H9 (cell line): ENCODE results near the gene NR2F2. TPM values are rescaled to one million over a fixed set of nuclear protein-coding genes. Genes with fewer than 3 reads are reported as not detected.

Source experiments
- DNase-seq: peaks from one replicate; pipeline ENCODE4 v3.0.0-alpha.2; 2017
- H2AFZ ChIP-seq: one replicate; pipeline ENCODE4 v1.6.1; 2013; ENCODE audit warnings: mild to moderate bottlenecking, low read length, control low read depth, moderate library complexity
- H2AK5ac ChIP-seq: 2 replicates; pipeline ENCODE4 v1.6.1; 2013; ENCODE audit warnings: low read length, control low read depth, mixed read lengths; ENCODE audit not compliant: insufficient read length
- H2BK120ac ChIP-seq: one replicate; pipeline ENCODE4 v1.6.1; 2013; ENCODE audit warnings: low read depth, mild to moderate bottlenecking, low read length, control low read depth, inconsistent platforms; ENCODE audit not compliant: poor library complexity, severe bottlenecking
- H2BK12ac ChIP-seq: 2 replicates; pipeline ENCODE4 v1.6.1; 2013; ENCODE audit warnings: low read length, control low read depth, mixed read lengths, low read depth; ENCODE audit not compliant: insufficient read length
- H2BK15ac ChIP-seq: 2 replicates; pipeline ENCODE4 v1.6.1; 2013; ENCODE audit warnings: low read depth, low read length, control low read depth
- H2BK20ac ChIP-seq: one replicate; pipeline ENCODE4 v1.6.1; 2013; ENCODE audit warnings: low read depth, mild to moderate bottlenecking, low read length, control low read depth, inconsistent platforms; ENCODE audit not compliant: poor library complexity, severe bottlenecking
- H2BK5ac ChIP-seq: 2 replicates; pipeline ENCODE4 v1.6.1; 2013; ENCODE audit warnings: low read length, control low read depth, mixed read lengths; ENCODE audit not compliant: insufficient read length
- H3K14ac ChIP-seq: 2 replicates; pipeline ENCODE4 v1.6.1; 2013; ENCODE audit warnings: low read length, control low read depth; ENCODE audit not compliant: insufficient read depth
- H3K18ac ChIP-seq: 2 replicates; pipeline ENCODE4 v1.6.1; 2013; ENCODE audit warnings: low read depth, mild to moderate bottlenecking, mixed read lengths, low read length, control low read depth; ENCODE audit not compliant: insufficient read length
- H3K23ac ChIP-seq: 2 replicates; pipeline ENCODE4 v1.6.1; 2013; ENCODE audit warnings: low read length, control low read depth, mixed read lengths, low read depth; ENCODE audit not compliant: insufficient read length
- H3K23me2 ChIP-seq: 2 replicates; pipeline ENCODE4 v1.6.1; 2013; ENCODE audit warnings: low read depth, mild to moderate bottlenecking, mixed read lengths, low read length, control low read depth; ENCODE audit not compliant: insufficient read length, poor library complexity, severe bottlenecking
- H3K27ac ChIP-seq: 2 replicates; pipeline ENCODE4 v1.5.1; 2013; ENCODE audit warnings: low read length, control low read depth, mixed read lengths, low read depth; ENCODE audit not compliant: insufficient read length
- H3K27me3 ChIP-seq: 2 replicates; pipeline ENCODE4 v1.6.1; 2013; ENCODE audit warnings: low read length, control low read depth, inconsistent platforms; ENCODE audit not compliant: insufficient read depth
- H3K4ac ChIP-seq: 2 replicates; pipeline ENCODE4 v1.6.1; 2013; ENCODE audit warnings: low read depth, mild to moderate bottlenecking, control low read depth, inconsistent platforms, low read length, moderate library complexity
- H3K4me1 ChIP-seq: 2 replicates; pipeline ENCODE4 v1.6.1; 2013; ENCODE audit warnings: low read length, control low read depth, inconsistent platforms; ENCODE audit not compliant: insufficient read depth
- H3K4me2 ChIP-seq: 2 replicates; pipeline ENCODE4 v1.6.1; 2013; ENCODE audit warnings: low read length, control low read depth, mixed read lengths; ENCODE audit not compliant: insufficient read length, insufficient read depth
- H3K56ac ChIP-seq: 2 replicates; pipeline ENCODE4 v1.6.1; 2013; ENCODE audit warnings: low read depth, mild to moderate bottlenecking, mixed read lengths, low read length, control low read depth; ENCODE audit not compliant: insufficient read length
- H3K79me1 ChIP-seq: 2 replicates; pipeline ENCODE4 v1.6.1; 2013; ENCODE audit warnings: low read depth, mild to moderate bottlenecking, moderate library complexity, low read length, control low read depth, inconsistent platforms; ENCODE audit not compliant: insufficient read depth, poor library complexity, severe bottlenecking
- H3K79me2 ChIP-seq: 2 replicates; pipeline ENCODE4 v1.6.1; 2013; ENCODE audit warnings: low read length, control low read depth, inconsistent platforms; ENCODE audit not compliant: insufficient read depth
- H3K9ac ChIP-seq: 2 replicates; pipeline ENCODE4 v1.6.1; 2013; ENCODE audit warnings: low read length, control low read depth, mixed read lengths; ENCODE audit not compliant: insufficient read length; ENCODE audit errors: extremely low read depth
- H3K9me3 ChIP-seq: one replicate; pipeline ENCODE4 v1.6.1; 2013; ENCODE audit warnings: low read depth, low read length, inconsistent platforms; ENCODE audit not compliant: control insufficient read depth
- H3T11ph ChIP-seq: one replicate; pipeline ENCODE4 v1.6.1; 2013; ENCODE audit warnings: mild to moderate bottlenecking, low read length, control low read depth, inconsistent platforms
- H4K20me1 ChIP-seq: one replicate; pipeline ENCODE4 v1.6.1; 2013; ENCODE audit not compliant: control insufficient read depth, insufficient read length, insufficient read depth
- H4K5ac ChIP-seq: 2 replicates; pipeline ENCODE4 v1.6.1; 2013; ENCODE audit warnings: low read depth, mild to moderate bottlenecking, mixed read lengths, low read length, control low read depth; ENCODE audit not compliant: insufficient read length
- H4K8ac ChIP-seq: replicated peaks from 2 replicates; pipeline ENCODE4 v1.6.1; 2013; ENCODE audit warnings: low read length, control low read depth, mixed read lengths, low read depth; ENCODE audit not compliant: insufficient read length
- H4K91ac ChIP-seq: 2 replicates; pipeline ENCODE4 v1.6.1; 2013; ENCODE audit warnings: low read depth, mild to moderate bottlenecking, moderate library complexity, mixed read lengths, low read length, control low read depth; ENCODE audit not compliant: insufficient read length
- H3K27ac Mint-ChIP-seq, 3 experiments: 2 replicates in 2 of 3; 3 replicates in 1 of 3; pipeline ENCODE4 v1.8.0; 2020 to 2021; ENCODE audit warnings: mixed read lengths in 3 of 3, mild to moderate bottlenecking in 1 of 3, moderate library complexity in 1 of 3
- H3K27me3 Mint-ChIP-seq: 2 replicates; pipeline ENCODE4 v1.8.0; 2021; ENCODE audit warnings: low read depth, mild to moderate bottlenecking, moderate library complexity, mixed read lengths
- H3K36me3 Mint-ChIP-seq, 3 experiments: 2 replicates in 2 of 3; 3 replicates in 1 of 3; pipeline ENCODE4 v1.8.0; 2020 to 2021; ENCODE audit warnings: low read depth in 3 of 3, mixed read lengths in 3 of 3; ENCODE audit not compliant: insufficient read depth in 1 of 3
- H3K4me1 Mint-ChIP-seq, 2 experiments: 2 replicates each; pipeline ENCODE4 v1.8.0; 2020; ENCODE audit warnings: mixed read lengths in 2 of 2
- H3K4me3 Mint-ChIP-seq, 2 experiments: 2 replicates in 1 of 2; 3 replicates in 1 of 2; pipeline ENCODE4 v1.8.0; 2020 to 2021; ENCODE audit warnings: mild to moderate bottlenecking in 2 of 2, mixed read lengths in 2 of 2, moderate library complexity in 1 of 2
- H3K9me3 Mint-ChIP-seq, 2 experiments: 2 replicates in 1 of 2; 3 replicates in 1 of 2; pipeline ENCODE4 v1.8.0; 2020; ENCODE audit warnings: mild to moderate bottlenecking in 2 of 2, mixed read lengths in 2 of 2, moderate library complexity in 1 of 2
- CTCF ChIP-seq: fragments of 200-600 bp; sonication (generic); conservative IDR thresholded peaks from 3 replicates; pipeline ENCODE4 v1.8.0; 2021; ENCODE audit warnings: antibody characterized with exemption, mild to moderate bottlenecking
- WGBS: extraction: QIAGEN DNeasy Blood & Tissue Kit; methylation state at CpG from one replicate; pipeline ENCODE4 v1.1.7; 2013; ENCODE audit warnings: missing lambda C conversion rate, low lambda C conversion rate, mixed read lengths; ENCODE audit not compliant: insufficient read length; ENCODE audit errors: extremely low coverage; 5-methylcytosine and 5-hydroxymethylcytosine counted together
- total RNA-seq: library from RNA; stranded (reverse); gene quantifications from 2 replicates; pipeline ENCODE4 v1.2.1, GENCODE V29; 2021

Gene NR2F2
- total RNA-seq, 1 experiment from 2014 or later, result 0.24 TPM

- no peaks in the 10 kb centered on the region for H4K20me1 ChIP-seq
- H3K27me3 Mint-ChIP-seq, result peaks cover 95% of the 10 kb centered on the region
- no peak overlapping the region for H3K27ac ChIP-seq
- peaks cover 2 to 6% of the 10 kb centered on the region in 2 experiments; a peak in 2 of 5 replicates for H3K9me3 Mint-ChIP-seq
- H2AFZ ChIP-seq, result no peak overlapping the region
- H3K4ac ChIP-seq, result no peak overlapping the region
- H3K18ac ChIP-seq, result no peak overlapping the region
- no peaks in the 10 kb centered on the region for H3K36me3 Mint-ChIP-seq
- H3K79me2 ChIP-seq, result no peaks in the 10 kb centered on the region
- no peak overlapping the region for H2AK5ac ChIP-seq
- no peak overlapping the region for H2BK20ac ChIP-seq
- TF ChIP-seq CTCF, result no peak
- no peak overlapping the region for H3K4me2 ChIP-seq
- H3K56ac ChIP-seq, result no peak overlapping the region
- no peak overlapping the region for H3T11ph ChIP-seq
- H2BK15ac ChIP-seq, result no peak overlapping the region
- H2BK120ac ChIP-seq, result no peak overlapping the region
- peaks cover 27 to 68% of the 10 kb centered on the region in 2 experiments for H3K4me1 Mint-ChIP-seq
- no peak overlapping the region for H3K14ac ChIP-seq
- no peak overlapping the region for H4K8ac ChIP-seq
- peaks cover 82% of the 10 kb centered on the region for H3K27me3 ChIP-seq
- no peak overlapping the region for H2BK5ac ChIP-seq
- peaks cover 3% of the 10 kb centered on the region; the same call in 1 of the 2 replicates for H3K4me1 ChIP-seq
- H4K5ac ChIP-seq, result no peak overlapping the region
- no peaks in the 10 kb centered on the region for H3K79me1 ChIP-seq
- H3K4me3 Mint-ChIP-seq, result no peak overlapping the region
- H2BK12ac ChIP-seq, result no peak overlapping the region
- WGBS, result no CpG with 5 or more reads among the region's 2 CpGs
- no peak overlapping the region; a peak in 1 of 7 replicates for H3K27ac Mint-ChIP-seq
- H3K23ac ChIP-seq, result no peak overlapping the region
- no peaks in the 10 kb centered on the region for H3K9me3 ChIP-seq
- no peak for DNase-seq
- peaks cover 18% of the 10 kb centered on the region for H3K23me2 ChIP-seq
- H3K9ac ChIP-seq, result no peak overlapping the region
- H4K91ac ChIP-seq, result no peak overlapping the region
Measured at GRCh38 chr15:96328877-96329195, 1.7 kb upstream of the NR2F2 start.
